H4 (cell line): Measurements from ENCODE around the gene CTDSPL. TPM values are rescaled to one million over a fixed set of nuclear protein-coding genes. Genes with fewer than 3 reads are reported as not detected.

ENCODE experiments used
- DNase-seq: peaks from one replicate; pipeline ENCODE4 v3.0.0-alpha.2; 2015; ENCODE audit warnings: low spot score
- total RNA-seq: library from RNA; depleted of rRNA; stranded (reverse); fragments of >200 nt; shearing (Covaris generic); gene quantifications from 2 replicates; pipeline ENCODE4 v1.2.3, GENCODE V29; 2014

Gene CTDSPL
- total RNA-seq, 1 experiment from 2014 or later, result 11.0 TPM

DNA sequence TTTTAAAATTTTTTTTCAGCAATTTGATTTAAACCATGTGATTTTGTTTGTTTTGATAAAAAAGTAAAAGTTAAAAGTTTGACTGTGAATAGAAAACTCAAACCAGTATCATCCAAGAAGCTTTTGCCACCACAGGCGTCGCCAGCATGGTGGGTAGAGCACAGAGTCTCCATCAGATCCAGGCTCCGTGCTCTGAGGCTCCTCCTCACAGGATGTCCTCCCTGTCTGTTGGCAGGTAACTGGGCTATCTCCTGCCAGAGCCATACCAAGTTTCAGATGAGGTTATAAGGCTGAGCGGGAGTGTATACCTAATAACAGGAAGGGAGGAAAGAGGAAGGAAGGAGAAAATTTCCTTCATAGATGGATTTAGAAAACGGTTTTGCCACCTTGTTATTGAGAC is 28.8 kb downstream of the CTDSPL start:
- no peak for DNase-seq

DNA sequence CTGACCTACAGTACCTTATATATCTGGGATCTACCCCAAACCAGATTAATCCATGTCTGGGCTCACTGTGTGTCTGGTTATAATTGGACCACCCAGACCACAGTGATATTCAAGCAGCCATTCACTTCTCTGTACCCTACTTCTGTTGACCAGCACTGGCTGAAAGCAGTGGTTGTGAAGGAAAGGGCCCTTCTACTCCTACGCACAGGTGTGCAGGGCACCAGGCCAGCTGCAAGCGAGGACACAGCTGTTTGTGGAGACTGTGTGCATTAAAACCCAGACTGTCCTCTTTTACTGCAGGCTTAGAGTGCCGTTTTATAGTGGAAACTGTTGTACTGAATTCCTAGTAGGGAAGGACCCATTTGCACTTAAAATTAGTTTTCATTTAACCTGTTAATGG is 29.5 kb downstream of the CTDSPL start:
- DNase-seq, result no peak

DNA sequence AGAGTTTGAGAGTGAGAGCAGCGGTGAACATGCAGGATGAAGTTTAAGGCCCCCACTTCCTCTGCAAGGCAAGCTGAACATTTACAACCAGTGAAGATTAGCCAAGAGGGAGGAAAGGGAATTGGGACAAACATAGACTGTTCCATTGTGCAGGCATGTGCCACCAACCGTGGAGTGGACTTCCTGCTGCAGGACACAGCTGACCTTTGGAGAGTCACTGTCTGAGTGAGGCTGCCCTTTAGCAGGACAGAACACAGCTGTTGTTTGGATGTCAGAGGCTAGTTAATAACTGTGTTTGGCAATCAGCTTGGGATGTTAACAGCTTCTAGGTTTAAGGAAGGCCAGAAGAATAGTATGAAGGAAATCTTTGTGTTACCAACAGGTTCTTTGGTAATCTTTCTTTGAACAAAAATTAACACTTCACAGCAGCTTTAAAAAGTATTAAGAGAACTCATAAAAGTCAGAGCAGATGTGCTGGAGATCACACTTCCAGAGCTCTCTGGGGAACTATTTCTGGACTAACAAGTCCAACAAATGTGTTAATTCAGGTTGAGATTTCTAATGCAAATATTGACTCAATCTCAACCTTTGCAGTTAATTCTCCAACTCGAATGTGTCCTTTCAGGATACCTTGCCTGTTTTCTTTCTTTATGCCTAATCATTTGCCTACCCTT is 31.4 kb downstream of the CTDSPL start:
- no peak for DNase-seq

DNA sequence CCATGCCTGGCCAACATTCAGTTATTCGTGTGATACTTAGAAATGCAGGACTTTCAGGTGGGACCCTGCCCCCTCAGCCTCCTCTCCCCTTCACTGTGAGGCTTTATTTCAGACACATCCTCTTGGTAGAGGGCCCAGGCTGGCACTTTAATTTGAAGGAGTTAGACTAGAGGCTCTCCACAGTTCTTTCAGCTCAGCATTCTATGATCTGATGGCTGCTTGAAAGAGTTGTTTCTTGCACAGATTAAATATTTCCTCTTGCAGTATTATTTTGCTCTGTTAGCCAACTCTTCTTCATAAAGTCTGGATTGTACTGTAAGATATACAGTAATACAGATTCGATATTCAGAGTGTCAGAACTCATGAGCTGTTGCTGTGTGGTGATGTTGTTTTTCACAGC is 35.1 kb downstream of the CTDSPL start:
- DNase-seq, result no peak

DNA sequence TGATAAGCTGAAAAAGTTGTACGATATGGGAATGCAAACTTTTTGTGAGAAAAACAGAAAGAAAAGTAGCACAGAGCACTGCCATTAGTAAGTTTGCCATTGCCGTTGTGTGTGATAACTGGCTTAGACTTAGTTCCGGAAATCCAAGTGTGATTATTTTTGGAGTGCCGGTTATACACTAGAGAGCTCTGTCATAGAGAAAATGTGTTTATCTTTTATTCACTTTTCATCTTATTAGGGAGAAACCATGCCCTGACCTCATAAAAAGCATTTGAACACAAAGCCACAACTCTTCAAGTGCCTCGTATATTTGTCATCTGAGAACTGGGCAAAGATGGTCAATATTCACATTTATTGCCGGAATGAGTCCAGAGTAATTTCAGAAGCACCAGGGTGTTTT is 36.1 kb downstream of the CTDSPL start:
- no peak for DNase-seq

DNA sequence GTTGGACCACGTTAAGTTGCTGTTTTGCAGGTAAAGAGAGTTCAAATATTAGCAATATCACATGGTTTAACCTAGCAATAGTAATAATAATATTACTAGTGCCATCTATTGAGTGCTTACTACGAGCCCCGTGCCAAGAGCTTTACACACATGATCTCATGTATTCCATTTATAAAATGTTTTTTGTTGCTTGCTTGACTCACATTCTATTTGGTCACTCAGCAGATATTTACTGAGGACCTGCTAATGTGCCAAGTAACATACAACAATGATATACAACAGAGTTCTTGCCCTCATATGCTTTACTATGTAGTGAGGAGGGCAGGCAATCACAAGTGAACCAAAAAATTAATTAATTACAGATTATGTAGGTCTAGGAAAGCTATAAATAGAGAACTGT is 36.7 kb downstream of the CTDSPL start:
- no peak for DNase-seq

DNA sequence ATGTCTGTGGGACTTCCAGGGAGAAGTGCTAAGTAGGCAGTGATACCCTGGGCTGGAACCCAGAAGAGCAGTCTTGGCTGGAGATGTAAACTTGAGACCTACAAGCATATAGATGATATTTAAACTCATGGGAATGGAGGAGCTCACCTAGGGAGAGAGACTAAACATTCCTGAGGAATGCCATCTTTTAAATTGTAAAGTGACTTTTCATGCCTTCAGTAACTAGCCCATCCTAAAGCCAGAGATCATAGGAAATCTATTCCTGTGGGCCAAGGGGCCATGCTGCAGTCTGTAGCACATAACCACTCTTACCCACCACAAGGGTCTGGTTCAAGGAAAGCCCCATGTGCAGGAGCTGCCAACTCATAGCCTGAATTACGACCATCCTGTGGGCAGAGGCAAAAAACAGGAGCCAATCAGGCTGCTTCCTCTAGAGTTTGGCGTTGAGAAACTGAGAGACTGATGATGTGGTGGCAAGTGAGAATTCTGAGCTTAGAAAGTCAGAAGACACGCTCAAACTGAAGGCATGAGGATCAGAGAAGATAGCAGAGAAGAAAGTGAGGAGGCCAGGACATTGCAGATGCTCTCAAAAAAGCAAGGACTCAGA is 37.5 kb downstream of the CTDSPL start:
- DNase-seq, result no peak

DNA sequence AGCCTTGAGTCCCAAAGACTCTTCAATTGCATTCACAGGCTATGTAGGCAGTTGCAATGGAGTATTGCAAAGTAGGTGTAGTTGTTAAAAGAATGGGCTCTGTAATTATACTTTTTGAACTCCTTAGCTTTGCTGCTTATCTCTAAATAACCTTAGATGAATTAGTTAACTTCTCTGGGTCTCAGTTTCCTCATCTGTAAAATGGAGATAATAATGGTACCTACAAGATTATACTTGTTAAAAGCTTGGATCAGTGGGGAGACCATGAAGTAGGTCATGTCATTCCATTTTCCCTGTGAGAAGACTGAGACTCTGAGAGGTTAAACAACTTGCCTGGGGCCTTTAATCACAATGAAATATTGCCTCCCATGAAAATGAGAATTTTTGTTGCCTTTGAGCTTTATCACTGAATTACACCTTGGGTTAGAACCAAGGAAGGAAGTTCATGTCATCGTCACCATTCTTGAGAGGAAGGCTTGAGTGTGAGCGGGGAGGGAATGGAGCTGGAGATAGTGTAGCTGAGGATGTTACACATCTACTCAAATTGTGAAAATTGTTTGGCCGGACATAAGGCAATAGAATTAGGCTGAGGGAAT is 38.1 kb downstream of the CTDSPL start:
- DNase-seq, result no peak

DNA sequence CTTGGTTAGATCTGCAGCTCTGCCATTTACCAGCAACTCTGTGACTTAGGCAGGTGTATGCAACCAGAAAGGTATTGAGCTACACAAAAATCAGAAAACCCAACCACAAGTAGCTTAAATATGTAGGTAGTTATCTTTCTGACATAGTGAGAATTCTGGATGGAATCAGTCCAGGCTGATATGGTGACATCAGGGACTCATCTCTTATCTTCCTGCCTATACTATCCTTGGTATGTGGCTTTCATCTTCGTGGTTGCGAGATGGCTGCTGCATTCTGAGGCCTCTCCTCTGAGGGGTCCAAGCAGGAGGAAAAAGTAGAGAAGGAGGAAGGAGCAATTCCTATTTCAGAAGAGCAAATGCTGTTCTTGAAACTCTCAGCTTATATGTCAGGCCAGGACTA is 40.0 kb downstream of the CTDSPL start:
- DNase-seq, result no peak

DNA sequence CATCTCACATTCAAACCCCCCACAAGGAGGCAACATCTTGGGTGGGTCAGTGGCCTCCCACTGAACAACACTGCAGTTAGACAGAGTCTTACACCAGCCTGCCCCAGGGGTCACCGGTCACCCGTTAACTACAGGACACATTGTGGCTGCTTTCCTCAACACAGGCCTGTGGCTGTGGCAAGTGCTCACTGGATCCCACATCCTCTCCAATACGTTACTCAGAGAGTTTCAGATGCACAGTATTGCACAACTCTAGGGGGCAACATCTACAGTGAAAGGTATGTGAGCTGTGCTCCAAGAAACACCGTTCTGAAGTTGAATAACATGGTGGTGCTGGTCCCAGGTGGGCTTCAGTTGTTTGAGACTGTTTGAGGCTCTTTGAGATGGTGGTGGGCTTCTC is 41.0 kb downstream of the CTDSPL start:
- no peak for DNase-seq

DNA sequence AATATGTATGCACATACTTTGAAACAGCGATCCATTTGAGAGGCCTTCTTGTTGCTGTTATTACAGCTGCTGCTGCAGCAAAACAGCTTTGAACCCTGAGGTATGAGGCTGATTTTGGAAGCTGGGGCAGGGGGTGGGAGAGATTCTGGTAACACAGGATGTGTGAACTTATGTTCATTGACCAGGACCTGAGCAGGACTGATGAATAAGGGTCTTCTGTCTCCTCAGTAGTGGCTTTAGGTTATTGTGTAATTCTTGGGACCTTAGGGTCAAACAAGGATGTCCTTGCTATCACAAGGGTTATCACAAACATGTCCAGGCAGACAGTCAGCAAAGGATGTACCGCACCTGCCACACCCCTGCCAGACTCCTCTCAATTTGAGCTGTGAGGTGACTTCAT is 41.6 kb downstream of the CTDSPL start:
- no peak for DNase-seq

DNA sequence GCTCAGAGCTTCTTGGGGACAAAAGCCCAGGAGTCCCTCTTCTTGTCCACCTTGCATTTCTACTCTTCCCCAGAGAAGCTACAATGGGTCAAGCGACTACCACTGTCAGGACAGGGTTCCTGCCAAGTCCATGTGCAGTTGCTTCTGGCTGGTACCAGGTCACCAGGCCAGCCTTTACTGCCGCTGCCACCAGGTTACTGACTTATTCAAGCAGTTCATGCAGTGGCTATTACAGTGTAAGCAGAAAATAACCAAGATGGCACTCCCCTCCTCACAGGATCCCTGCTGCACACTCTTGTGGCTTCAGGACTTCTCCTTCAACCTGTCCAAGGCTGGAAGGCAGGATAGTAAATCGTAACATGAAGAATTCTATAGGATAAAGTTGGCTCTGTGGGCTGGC is 42.1 kb downstream of the CTDSPL start:
- DNase-seq, result no peak

DNA sequence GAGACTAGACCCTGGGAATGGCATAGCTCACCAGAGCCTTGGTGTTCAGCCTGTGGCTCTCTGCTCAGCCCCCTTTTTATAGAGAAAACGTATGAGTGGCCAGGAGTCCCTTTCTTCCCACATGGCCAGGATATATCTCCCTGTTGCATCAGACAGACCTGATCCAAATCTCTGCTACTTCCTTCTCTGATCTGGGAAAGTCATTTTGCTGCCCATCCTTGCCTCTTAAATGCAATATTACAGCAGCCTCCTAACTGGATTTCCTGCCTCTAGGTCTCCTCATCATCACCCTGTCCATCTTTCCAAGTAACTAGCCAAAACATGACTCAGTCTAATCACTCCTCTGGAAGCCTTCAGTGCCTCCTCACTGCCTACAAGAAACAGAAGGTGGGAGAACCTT is 42.9 kb downstream of the CTDSPL start:
- DNase-seq, result no peak

DNA sequence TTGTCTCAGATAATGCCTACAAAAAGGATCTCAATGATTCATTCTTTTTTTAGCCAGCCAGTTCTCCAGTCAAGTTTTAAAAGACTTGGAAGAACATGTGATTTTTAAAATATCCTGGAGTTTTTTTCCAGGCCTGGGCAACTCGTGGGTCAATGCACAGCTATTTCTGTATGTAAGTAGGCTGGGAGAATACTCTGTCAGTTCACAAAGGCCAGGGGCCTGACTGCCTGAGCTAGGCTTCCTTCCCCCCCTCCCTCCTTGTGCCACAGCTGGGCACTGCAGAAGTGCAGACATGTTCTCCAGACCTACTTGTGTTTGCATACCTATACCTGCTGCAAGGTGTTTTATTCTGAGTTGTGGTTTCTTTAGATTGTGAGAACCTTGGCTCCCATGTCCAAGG is 43.7 kb downstream of the CTDSPL start:
- DNase-seq, result no peak

DNA sequence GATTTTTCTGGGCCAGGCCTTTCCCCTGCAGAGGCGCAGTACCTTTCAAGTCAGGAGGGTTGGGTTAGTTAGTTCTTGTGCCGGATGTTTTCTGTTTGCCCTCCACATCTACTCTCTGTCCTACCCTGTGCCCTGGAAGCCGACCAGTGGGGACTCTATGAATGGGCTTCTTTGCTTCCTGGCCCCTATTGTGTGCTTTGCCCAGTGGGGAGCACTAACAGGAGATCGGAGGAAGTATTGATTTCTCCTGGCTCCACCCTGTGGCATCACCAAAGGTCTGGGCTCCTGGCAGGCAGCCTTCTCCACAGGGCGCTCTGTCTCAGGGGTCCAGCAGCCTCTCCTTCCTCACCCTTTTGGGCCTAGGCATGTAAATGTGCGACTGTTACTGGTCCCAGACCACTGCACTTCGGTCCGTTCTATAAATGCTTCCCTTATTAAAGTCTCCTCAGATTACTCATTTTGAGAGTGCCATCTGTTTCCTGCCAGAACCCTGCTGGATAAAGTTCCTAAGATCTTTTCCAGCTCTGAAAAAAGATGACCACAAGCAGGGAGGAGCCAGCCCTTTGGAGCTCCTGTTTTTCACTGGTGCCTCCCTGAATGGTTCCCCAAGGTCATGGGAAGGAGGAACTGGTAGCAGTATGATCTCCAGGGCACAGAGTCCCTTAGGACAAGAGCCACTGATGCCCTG is 44.5 kb downstream of the CTDSPL start:
- DNase-seq, result no peak

DNA sequence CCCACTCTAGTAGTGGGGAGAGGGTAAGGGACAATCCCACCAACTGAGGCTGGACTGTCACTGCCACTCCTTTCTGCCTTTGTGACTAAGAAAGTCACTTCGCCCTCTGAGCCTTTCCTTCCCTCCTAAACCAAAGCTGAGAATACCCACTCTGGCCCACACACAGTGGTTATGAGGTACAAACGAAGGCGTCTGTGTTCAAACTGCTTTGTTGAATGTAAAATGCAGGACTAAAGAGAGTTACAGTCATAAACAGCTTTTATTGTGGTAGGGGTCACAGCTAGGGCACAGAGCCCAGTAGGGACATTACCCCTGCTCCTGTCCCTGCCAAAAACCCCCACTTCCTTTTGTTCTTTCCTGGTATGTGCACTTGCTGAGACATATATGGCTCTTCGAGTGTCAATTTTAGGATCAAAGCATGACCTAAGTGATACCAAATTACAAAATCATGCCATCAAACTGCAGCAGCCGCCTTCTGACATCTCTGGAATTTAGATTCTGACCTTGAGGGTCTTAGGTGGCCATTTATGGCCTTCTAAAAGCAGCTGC is 45.1 kb downstream of the CTDSPL start:
- DNase-seq, result no peak

DNA sequence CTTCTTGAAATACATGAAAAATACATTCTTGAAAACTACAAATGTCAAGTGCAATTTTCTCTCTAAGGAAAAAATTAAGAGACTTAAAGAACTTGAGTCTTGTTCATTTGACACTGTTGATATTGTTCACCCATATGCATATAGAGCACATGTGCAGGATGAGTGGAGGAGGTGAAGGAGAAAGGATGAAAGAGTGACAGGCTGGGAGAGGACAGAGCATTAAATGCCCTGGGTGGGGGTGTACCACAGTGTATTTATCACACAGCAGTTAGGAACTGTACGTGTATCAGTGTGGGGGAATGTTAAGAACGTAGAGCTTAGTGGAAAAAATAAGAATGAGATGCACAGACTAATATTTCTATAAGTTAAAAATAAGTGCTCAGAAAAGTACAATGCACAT is 45.7 kb downstream of the CTDSPL start:
- no peak for DNase-seq

DNA sequence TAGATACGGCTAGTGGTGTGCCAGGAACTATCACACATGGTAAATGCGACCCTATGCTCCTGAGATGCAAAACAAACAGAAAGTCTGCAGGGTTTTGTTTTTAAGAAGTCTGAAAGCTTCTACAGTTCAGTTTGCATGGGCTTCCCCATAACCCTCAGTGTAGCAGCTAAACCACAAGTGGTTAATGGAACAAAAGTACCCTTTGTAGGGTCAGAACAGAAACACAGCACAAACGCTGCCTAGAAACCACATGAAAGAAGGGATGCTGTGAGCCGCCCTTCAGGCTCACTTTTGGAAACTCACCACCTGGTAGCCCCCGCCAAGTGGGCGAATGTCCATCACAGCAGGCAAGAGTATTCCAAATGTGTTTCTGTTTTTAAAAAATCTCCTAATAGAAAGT is 46.2 kb downstream of the CTDSPL start:
- no peak for DNase-seq

DNA sequence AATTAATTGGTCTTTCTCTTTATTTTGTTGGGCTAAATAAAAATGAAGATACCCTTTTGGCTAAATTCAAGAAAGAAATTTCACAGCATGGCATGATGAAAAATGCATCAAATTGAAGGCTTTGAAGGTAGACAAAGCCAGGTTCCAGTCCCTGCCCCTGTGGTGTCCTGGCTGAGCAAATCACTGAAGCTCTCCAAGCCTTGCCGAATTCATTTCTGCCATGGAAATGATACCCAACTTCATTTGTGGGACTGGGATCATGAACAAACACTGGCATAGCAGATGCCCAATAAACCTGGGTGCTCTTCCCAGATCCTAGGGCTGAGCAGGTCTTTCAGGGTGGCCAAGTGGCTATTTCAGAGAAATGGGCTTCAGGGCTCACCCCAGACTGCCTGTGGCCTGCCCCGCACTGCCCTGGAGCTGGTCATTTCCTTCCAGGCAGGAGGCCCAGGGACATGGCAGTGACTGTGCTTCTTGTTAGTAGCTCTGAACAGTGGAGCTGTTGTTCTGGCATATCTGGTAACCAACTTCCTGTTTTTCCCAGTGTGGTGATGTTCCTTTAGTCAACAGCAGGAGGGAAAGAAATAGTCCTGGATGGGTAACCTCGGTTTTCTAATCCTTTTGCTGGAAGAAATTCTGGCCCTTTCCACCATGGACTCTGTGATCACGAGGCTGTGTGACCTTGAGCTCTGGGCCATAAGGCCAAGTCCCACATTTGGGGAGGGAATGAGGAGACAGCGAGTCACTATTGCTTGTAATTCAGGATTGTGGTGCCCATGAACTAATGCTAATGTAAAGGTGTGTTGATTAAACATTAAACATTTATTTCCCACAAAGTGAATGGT is 47.6 kb downstream of the CTDSPL start:
- peak; percentile 26 for DNase-seq

DNA sequence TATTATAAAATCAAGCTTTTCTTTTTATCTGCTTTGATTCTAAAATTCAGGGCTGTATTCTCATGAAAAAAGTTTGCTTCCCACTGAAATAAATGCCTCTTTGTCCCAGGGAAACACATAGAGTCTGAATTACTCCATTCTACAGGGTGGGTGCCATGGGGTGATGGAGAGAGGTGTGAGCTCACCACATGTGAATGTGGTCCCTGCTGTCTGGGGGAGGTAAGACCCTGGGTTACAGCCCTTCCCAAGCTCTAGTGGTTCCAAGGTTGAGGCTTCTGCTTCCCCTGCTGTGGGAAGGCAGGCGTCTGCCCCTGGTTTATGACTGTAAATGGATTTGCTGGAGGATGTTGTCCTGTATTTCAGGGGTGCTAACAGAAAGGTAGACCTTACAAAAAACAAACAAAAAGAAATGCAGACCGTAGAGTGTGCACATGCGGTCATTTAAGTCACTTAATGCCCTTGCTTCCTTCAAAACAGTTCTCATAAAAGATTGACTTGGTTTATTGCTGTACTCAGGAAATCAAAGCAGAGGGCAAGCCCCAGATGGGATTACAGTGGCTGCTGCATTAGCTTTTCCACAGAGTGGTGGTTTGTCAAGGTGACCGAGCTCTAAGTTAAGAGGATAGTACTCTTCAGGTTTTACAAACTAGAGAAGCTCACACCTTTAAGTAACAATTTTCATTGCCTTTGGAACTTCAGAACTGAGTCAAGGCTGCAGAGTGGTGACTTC is 49.2 kb downstream of the CTDSPL start:
- no peak for DNase-seq
